Panc1 (cell line): Measurements from ENCODE around the gene EDRF1. TPM values are rescaled to one million over a fixed set of nuclear protein-coding genes. Genes with fewer than 3 reads are reported as not detected.

Experiments used
- ATAC-seq: fragments of 200-7000 bp; cut with Tn5 transposase; 2 replicates; pipeline ENCODE4 v1.9.1; 2020; ENCODE audit warnings: mild to moderate bottlenecking, moderate library complexity
- BruUV-seq: library from RNA; stranded (reverse); fragments of 400-500 nt; replicated peaks from 2 replicates; lab custom pipeline; 2021; lab: Mats Ljungman, UMichigan
- CTCF ChIA-PET: fragments of 300-600 bp; sonication (Branson Sonifier 250); formaldehyde crosslinking; loops from one replicate; lab custom pipeline; 2022; ENCODE audit warnings: antibody characterized with exemption; lab: Charles Lee
- POLR2A ChIA-PET: fragments of 300-600 bp; sonication (Branson Sonifier 250); formaldehyde crosslinking; loops from one replicate; lab custom pipeline; 2022; ENCODE audit warnings: antibody characterized with exemption; lab: Charles Lee
- DNase-seq: peaks from one replicate; pipeline ENCODE4 v3.0.0-alpha.2; 2010; ENCODE audit warnings: low read depth, low spot score
- H3K27ac ChIP-seq: 2 replicates; pipeline ENCODE4 v1.5.1; 2011; ENCODE audit warnings: mild to moderate bottlenecking, low read length, inconsistent platforms
- H3K27me3 ChIP-seq: fragments of 200-500 bp; sonication (Bioruptor generic); 2 replicates; pipeline ENCODE4 v1.6.0; 2014; ENCODE audit warnings: low read length, inconsistent platforms; ENCODE audit not compliant: control insufficient read depth, insufficient read depth
- H3K36me3 ChIP-seq: fragments of 200-500 bp; sonication (Bioruptor generic); 2 replicates; pipeline ENCODE4 v1.5.1; 2014; ENCODE audit warnings: inconsistent platforms, mild to moderate bottlenecking, low read length, moderate library complexity; ENCODE audit not compliant: control insufficient read depth, insufficient read depth
- H3K4me1 ChIP-seq: 2 replicates; pipeline ENCODE4 v1.5.1; 2011; ENCODE audit warnings: inconsistent platforms, mild to moderate bottlenecking, low read length, moderate library complexity; ENCODE audit not compliant: control insufficient read depth, insufficient read depth
- H3K4me3 ChIP-seq, 2 experiments: 2 replicates each; pipeline ENCODE4 v1.5.1; 2011 to 2012; ENCODE audit warnings: low read depth in 2 of 2, low read length in 2 of 2, mild to moderate bottlenecking in 2 of 2, inconsistent platforms in 1 of 2, moderate library complexity in 1 of 2
- H3K9me3 ChIP-seq: fragments of 200-500 bp; sonication (Bioruptor generic); 2 replicates; pipeline ENCODE4 v1.5.1; 2014; ENCODE audit warnings: low read depth, mild to moderate bottlenecking, inconsistent platforms, low read length, moderate library complexity; ENCODE audit not compliant: control insufficient read depth, insufficient read depth
- POLR2AphosphoS5 ChIP-seq: IDR thresholded peaks from 2 replicates; pipeline ENCODE4 v1.6.1; 2012; ENCODE audit warnings: mild to moderate bottlenecking, low read depth, low read length, moderate library complexity
- SIN3A ChIP-seq: IDR thresholded peaks from 2 replicates; pipeline ENCODE4 v1.6.1; 2012; ENCODE audit warnings: low read depth, mild to moderate bottlenecking, low read length, moderate library complexity, borderline replicate concordance; ENCODE audit not compliant: insufficient read depth
- TCF7L2 ChIP-seq: IDR thresholded peaks from 2 replicates; pipeline ENCODE4 v1.6.1; 2011; ENCODE audit warnings: mild to moderate bottlenecking, low read depth, low read length, inconsistent platforms
- in situ Hi-C: cut with HindIII; loops from 2 replicates; pipeline ENCODE4 v1.10.0; 2016; ENCODE audit warnings: low sequenced_read_pairs, low pct_unique_long_range_greater_than_20kb
- intact Hi-C: fragments of 100-400 bp; cut with micrococcal nuclease; formaldehyde crosslinking; loops from one replicate; pipeline ENCODE4 v1.10.0; 2022; ENCODE audit not compliant: unreplicated experiment
- total RNA-seq: library from RNA; stranded (reverse); gene quantifications from one replicate; pipeline ENCODE4 v1.2.1, GENCODE V29; 2021; ENCODE audit not compliant: unreplicated experiment
- TF ChIP-seq, protein P1 (sequence below), 2 experiments: IDR thresholded peaks; 2 replicates each; pipeline ENCODE4 v1.6.1; 2011 to 2012; ENCODE audit warnings: low read depth in 2 of 2, control low read depth in 1 of 2, low read length in 1 of 2, mild to moderate bottlenecking in 1 of 2, moderate library complexity in 1 of 2; ENCODE audit not compliant: insufficient read depth in 1 of 2
- TF ChIP-seq, protein P2 (sequence below): fragments of 450-650 bp; IDR thresholded peaks from 2 replicates; pipeline ENCODE4 v1.5.1; 2017; ENCODE audit warnings: mild to moderate bottlenecking

EDRF1 gene
- total RNA-seq, 1 experiment from 2014 or later = 36.3 TPM

- Histone ChIP-seq H3K9me3 (no peaks in the 10 kb centered on the region), H3K27ac (no peak overlapping the region), H3K4me3 (no peak overlapping the region), H3K36me3 (peaks cover 19% of the 10 kb centered on the region), H3K27me3 (no peaks in the 10 kb centered on the region), H3K4me1 (no peaks in the 10 kb centered on the region)
- DNase-seq (no peak), ATAC-seq (no peak)
- ChIA-PET POLR2A (no interaction called here), CTCF (no interaction called here)
- TF ChIP-seq, protein P1, sequence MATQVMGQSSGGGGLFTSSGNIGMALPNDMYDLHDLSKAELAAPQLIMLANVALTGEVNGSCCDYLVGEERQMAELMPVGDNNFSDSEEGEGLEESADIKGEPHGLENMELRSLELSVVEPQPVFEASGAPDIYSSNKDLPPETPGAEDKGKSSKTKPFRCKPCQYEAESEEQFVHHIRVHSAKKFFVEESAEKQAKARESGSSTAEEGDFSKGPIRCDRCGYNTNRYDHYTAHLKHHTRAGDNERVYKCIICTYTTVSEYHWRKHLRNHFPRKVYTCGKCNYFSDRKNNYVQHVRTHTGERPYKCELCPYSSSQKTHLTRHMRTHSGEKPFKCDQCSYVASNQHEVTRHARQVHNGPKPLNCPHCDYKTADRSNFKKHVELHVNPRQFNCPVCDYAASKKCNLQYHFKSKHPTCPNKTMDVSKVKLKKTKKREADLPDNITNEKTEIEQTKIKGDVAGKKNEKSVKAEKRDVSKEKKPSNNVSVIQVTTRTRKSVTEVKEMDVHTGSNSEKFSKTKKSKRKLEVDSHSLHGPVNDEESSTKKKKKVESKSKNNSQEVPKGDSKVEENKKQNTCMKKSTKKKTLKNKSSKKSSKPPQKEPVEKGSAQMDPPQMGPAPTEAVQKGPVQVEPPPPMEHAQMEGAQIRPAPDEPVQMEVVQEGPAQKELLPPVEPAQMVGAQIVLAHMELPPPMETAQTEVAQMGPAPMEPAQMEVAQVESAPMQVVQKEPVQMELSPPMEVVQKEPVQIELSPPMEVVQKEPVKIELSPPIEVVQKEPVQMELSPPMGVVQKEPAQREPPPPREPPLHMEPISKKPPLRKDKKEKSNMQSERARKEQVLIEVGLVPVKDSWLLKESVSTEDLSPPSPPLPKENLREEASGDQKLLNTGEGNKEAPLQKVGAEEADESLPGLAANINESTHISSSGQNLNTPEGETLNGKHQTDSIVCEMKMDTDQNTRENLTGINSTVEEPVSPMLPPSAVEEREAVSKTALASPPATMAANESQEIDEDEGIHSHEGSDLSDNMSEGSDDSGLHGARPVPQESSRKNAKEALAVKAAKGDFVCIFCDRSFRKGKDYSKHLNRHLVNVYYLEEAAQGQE (IDR thresholded peaks at IDR 0.05; ENCODE audit: insufficient read depth in 1 of 2, low read depth in 2 of 2, low read length in 1 of 2) = no peak
- TF ChIP-seq TCF7L2 = no peak
- TF ChIP-seq, protein P2, sequence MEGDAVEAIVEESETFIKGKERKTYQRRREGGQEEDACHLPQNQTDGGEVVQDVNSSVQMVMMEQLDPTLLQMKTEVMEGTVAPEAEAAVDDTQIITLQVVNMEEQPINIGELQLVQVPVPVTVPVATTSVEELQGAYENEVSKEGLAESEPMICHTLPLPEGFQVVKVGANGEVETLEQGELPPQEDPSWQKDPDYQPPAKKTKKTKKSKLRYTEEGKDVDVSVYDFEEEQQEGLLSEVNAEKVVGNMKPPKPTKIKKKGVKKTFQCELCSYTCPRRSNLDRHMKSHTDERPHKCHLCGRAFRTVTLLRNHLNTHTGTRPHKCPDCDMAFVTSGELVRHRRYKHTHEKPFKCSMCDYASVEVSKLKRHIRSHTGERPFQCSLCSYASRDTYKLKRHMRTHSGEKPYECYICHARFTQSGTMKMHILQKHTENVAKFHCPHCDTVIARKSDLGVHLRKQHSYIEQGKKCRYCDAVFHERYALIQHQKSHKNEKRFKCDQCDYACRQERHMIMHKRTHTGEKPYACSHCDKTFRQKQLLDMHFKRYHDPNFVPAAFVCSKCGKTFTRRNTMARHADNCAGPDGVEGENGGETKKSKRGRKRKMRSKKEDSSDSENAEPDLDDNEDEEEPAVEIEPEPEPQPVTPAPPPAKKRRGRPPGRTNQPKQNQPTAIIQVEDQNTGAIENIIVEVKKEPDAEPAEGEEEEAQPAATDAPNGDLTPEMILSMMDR = no peak
- no peak for TF ChIP-seq SIN3A
- no peak for TF ChIP-seq POLR2AphosphoS5
- in situ Hi-C loops = no loop called here
- BruUV-seq = no TSS peak
- intact Hi-C loops = no loop called here
Observed at GRCh38 chr10:125812128-125812750, 92.7 kb downstream of the EDRF1 start.

Other genes starting within 250 kb of the EDRF1 start
- gene TEX36, start 36.5 kb upstream of the EDRF1 start, total RNA-seq = not detected
- not detected for gene MMP21, start 56.1 kb downstream of the EDRF1 start, total RNA-seq
- gene UROS, start 103.5 kb downstream of the EDRF1 start, total RNA-seq = 103 TPM
- 123 TPM for gene BCCIP, start 103.8 kb downstream of the EDRF1 start, total RNA-seq
- gene DHX32, start 161.6 kb downstream of the EDRF1 start, total RNA-seq = 117 TPM
- gene FANK1, start 176.9 kb downstream of the EDRF1 start, total RNA-seq = 19.1 TPM